SJCRH30 (cell line): ENCODE measurements around the gene GABPB1. TPM values are rescaled to one million over a fixed set of nuclear protein-coding genes. Genes with fewer than 3 reads are reported as not detected.

ENCODE experiments used
- DNase-seq, 2 experiments: peaks; one replicate each; pipeline ENCODE4 v3.0.0-alpha.2; 2015 to 2020
- H3K27ac ChIP-seq: fragments of 250-450 bp; sonication (Bioruptor Pico); 2 replicates; pipeline ENCODE4 v1.5.1; 2020; ENCODE audit warnings: mild to moderate bottlenecking, moderate library complexity
- H3K27me3 ChIP-seq: fragments of 250-450 bp; sonication (Bioruptor Pico); 2 replicates; pipeline ENCODE4 v1.5.1; 2020; ENCODE audit warnings: mild to moderate bottlenecking, moderate library complexity
- H3K36me3 ChIP-seq: fragments of 250-450 bp; sonication (Bioruptor Pico); 2 replicates; pipeline ENCODE4 v1.5.1; 2020; ENCODE audit warnings: mild to moderate bottlenecking, moderate library complexity
- H3K4me1 ChIP-seq: fragments of 250-450 bp; sonication (Bioruptor Pico); 2 replicates; pipeline ENCODE4 v1.5.1; 2020; ENCODE audit warnings: mild to moderate bottlenecking, moderate library complexity
- H3K4me3 ChIP-seq: fragments of 250-450 bp; sonication (Bioruptor Pico); 2 replicates; pipeline ENCODE4 v1.5.1; 2020; ENCODE audit warnings: mild to moderate bottlenecking, moderate library complexity
- H3K9me3 ChIP-seq: fragments of 250-450 bp; sonication (Bioruptor Pico); replicated peaks from 2 replicates; pipeline ENCODE4 v1.5.1; 2020; ENCODE audit warnings: mild to moderate bottlenecking, moderate library complexity
- total RNA-seq: library from RNA; depleted of rRNA; stranded (reverse); fragments of >200 nt; shearing (Covaris generic); gene quantifications from 2 replicates; pipeline ENCODE4 v1.2.3, GENCODE V29; 2014

The GABPB1 gene
- total RNA-seq, 1 experiment from 2014 or later: 41.4 TPM

DNA sequence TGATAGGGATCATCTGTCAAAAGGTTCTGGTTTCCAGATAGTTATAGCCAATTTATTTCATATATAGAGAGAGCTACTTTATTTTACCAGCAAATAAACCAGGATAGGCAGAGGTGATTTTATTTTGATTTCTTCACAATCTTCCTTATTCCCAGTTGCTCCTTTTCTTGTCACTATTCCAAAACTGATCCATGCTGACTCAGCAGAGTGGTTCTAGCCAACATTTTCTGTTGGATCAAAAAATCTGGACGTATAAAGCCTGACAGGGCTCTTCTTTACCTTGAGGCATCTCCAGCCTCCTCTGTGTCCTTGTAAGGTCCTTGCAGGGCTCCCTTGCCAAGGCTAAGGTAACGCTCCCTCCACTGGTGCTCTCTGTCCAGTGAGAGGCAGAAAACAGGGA is 105.3 kb downstream of the GABPB1 start:
- Histone ChIP-seq H3K4me3 (no peak overlapping the region), H3K27me3 (no peaks in the 10 kb centered on the region), H3K36me3 (no peaks in the 10 kb centered on the region), H3K4me1 (peaks cover 20% of the 10 kb centered on the region), H3K9me3 (peaks cover 5% of the 10 kb centered on the region; the same call in 1 of the 2 replicates), H3K27ac (no peak overlapping the region)
- no peak for DNase-seq

DNA sequence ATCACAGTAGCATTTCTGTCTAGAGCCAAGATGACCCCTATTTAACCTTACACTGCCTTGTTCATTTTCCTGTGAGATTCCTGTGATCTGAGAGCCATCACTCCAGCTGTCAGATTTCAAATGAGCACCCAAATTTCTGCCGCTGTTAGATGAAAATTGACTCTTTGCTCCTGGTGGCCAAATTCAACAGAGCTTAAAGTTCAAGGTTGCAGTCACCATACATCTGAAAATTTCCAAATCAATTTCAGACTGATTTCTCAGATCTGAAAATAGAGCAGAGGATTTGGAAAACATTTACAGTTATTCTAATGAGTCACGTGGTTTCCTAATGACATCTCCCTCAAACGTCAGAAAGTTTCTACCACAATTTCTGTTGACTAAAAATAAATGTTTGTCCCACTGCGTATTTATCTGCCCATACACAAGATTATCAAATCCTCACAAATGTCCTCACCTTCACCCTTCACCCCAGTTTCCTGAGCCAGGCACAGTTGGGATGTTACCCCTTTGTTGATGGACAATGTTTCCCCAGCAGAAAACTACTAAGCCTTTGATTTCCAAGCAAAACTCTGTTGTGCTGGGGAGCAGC is 105.9 kb downstream of the GABPB1 start:
- no peak overlapping the region for H3K27ac ChIP-seq
- H3K27me3 ChIP-seq: no peaks in the 10 kb centered on the region
- no peak for DNase-seq
- no peaks in the 10 kb centered on the region for H3K36me3 ChIP-seq
- peaks cover 5% of the 10 kb centered on the region; the same call in 1 of the 2 replicates for H3K9me3 ChIP-seq
- peaks cover 20% of the 10 kb centered on the region for H3K4me1 ChIP-seq
- no peak overlapping the region for H3K4me3 ChIP-seq

DNA sequence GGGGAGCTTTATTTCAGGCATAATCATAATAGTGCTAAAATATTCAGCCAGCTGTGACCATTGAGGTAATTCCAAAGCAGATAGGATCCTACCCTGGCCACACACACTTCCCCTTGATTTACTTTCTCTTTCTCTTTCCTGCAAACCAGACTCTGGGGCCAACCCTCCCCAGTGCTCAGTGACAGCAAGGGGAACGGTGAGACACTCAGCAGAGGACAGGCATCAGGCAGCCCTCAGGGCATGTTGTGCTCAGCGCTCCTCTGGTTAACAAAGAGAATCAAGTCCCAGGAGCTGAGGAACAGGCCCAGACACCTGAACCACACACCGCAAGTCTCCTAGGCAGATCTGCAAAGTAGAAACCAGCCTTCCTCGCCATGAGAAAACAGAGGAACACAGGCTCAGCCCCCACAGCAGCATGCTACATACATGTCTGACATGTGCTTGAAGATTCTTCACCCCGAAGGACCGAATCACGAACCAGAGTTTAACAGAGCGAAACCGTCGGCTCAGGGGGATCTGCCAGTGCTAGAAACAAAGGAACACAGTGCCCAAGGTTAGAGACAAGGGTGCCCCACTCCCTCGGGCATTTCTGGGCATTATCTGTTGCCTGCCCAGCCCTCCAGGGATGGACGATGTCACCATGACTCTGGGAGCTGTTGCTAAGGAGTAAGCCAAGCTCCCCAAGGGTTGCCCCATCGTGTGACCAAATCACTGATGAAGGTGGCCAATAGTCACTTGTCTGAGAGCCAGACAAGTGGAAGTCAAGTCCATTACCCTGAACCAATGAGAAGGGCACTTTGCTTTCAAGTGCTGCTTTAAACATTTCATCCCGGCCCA is 107.0 kb downstream of the GABPB1 start:
- H3K4me1 ChIP-seq: peaks cover 20% of the 10 kb centered on the region
- H3K27me3 ChIP-seq: no peaks in the 10 kb centered on the region
- no peak overlapping the region for H3K27ac ChIP-seq
- H3K9me3 ChIP-seq: peaks cover 5% of the 10 kb centered on the region; the same call in 1 of the 2 replicates
- DNase-seq: no peak
- no peak overlapping the region for H3K4me3 ChIP-seq
- no peaks in the 10 kb centered on the region for H3K36me3 ChIP-seq

DNA sequence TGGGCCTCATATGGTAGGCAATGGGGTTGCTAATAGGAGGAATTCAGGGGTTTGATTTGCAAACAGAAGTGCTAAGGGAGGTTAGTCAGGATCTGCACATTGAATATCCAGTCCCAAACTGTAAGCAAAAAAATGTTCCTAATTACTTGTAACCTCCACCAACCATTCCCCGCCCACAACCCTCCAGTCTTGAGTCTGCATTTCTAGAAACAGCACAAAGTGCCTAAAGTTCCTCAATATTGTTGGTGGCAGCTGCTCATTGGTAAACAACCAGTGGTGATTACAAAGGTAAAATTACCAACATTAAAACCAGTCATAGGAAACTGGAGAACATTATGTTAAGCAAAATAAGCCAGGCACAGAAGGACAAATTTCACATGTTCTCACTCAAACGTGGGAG is 108.4 kb downstream of the GABPB1 start:
- Histone ChIP-seq H3K4me1 (peaks cover 9% of the 10 kb centered on the region), H3K4me3 (no peak overlapping the region), H3K27me3 (no peaks in the 10 kb centered on the region), H3K27ac (no peak overlapping the region), H3K36me3 (no peaks in the 10 kb centered on the region), H3K9me3 (peaks cover 5% of the 10 kb centered on the region; the same call in 1 of the 2 replicates)
- no peak for DNase-seq

DNA sequence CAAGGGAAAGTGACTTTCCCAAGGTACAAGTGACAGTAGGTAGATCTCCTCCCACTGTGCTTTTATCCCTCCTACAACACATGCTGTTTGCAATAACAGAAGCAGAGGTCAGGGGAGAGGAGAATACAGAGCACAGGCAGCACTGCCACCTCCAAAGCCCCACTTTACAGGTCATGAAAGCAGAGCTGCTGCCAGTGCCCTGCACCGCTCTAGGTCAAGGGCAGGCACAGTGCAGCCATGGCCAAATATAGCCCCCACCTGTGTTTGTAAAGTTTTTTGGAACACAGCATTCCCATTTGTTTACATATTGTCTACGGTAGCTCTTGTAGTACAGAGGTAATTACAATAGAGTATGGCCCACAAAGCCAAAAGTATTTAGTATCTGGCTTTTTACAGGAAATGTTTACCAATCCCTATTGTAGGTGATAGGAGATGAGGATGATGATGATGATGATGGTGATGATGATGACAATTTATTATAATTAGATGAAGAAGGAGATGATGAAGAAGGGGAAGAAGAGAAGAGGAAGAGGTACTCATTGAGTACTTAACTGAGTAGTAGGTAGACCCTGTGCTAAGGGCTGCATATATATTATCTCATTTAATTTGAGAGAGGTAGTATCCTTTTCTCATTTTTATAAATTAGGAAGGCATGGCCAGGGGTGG is 109.9 kb downstream of the GABPB1 start:
- no peak overlapping the region for H3K4me3 ChIP-seq
- H3K9me3 ChIP-seq: no peaks in the 10 kb centered on the region; the same call in 1 of the 2 replicates
- no peak for DNase-seq
- no peak overlapping the region for H3K27ac ChIP-seq
- no peaks in the 10 kb centered on the region for H3K4me1 ChIP-seq
- no peaks in the 10 kb centered on the region for H3K27me3 ChIP-seq
- no peaks in the 10 kb centered on the region for H3K36me3 ChIP-seq

DNA sequence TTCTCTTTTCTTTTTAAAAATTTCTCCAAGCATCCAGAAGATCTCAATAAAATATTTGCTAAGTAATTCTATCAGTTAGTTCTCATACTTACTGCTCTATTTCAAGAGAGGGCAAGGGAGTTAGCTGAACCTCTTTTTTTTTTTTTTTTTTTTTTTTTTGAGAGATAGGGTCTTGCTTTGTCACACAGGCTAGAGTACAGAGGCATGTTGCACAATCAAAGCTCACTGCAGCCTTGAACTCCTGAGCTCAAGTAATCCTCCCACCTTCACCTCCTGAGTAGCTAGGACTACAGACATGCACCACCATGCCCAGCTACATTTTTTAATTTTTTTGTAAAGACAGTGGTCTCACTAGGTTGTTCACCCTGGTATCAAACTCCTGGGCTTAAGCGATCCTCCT is 110.8 kb downstream of the GABPB1 start:
- H3K27ac ChIP-seq: no peak overlapping the region
- no peak overlapping the region for H3K4me3 ChIP-seq
- H3K27me3 ChIP-seq: no peaks in the 10 kb centered on the region
- H3K36me3 ChIP-seq: no peaks in the 10 kb centered on the region
- DNase-seq: no peak
- H3K9me3 ChIP-seq: no peaks in the 10 kb centered on the region; the same call in 1 of the 2 replicates
- no peaks in the 10 kb centered on the region for H3K4me1 ChIP-seq

DNA sequence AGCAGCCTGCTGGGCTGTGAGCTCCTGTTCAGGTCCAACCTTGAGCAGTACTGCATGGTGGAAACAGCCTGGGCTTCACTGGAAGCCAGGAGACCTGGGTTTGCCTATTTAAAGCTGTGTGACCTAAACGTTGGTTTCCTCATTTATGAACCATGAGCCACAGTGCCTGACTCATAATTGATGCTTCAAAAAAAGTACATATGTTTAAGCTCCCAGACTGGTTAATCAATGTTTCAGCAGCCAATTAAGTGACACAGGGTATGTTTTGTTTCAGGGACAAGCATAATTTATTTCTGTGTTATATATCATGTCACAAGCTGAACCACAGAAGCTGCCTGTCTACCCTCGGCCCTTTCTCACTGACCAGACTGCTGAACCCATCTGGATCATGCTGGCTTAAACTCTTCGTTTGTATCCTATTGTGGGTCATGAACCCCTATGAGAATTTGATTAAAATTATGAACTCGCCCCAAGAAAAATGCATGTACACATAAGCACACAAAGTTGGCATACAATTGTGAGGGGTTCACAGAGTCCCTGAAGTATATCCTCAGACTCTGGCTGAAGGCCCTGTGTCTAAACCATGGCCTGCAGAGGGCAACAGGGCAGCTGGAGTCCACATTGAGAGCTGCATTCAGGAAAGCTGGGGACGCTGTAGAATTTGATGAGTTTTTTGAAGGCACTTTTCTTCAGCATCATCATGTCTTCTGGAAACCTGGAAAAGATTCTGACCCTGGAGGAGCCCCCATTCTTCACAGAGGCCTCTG is 113.1 kb downstream of the GABPB1 start:
- Histone ChIP-seq H3K27me3 (no peaks in the 10 kb centered on the region), H3K9me3 (no peaks in the 10 kb centered on the region; the same call in 1 of the 2 replicates), H3K27ac (no peak overlapping the region), H3K4me3 (no peak overlapping the region), H3K36me3 (no peaks in the 10 kb centered on the region), H3K4me1 (no peaks in the 10 kb centered on the region)
- DNase-seq: no peak

DNA sequence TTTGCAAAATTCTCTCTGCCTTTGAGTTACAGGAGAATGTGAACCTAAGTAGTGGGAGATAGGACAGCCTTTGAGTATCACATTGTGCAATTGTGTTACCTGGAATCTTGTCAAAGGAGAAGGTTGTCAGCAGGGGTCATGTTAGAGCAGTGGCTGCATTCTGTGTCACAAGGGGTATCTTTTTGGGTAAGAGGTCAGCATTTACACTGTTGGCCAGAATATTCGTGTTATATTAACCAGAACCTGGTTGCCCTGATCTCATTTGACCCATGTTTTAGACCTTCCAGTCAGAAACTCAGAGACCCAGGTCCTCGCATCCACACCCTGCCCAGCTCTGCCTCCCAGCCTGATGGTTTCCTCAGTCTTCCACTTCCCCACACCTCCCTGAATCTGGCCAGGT is 116.7 kb downstream of the GABPB1 start:
- Histone ChIP-seq H3K9me3 (no peaks in the 10 kb centered on the region), H3K27me3 (no peaks in the 10 kb centered on the region), H3K27ac (no peak overlapping the region), H3K4me1 (no peaks in the 10 kb centered on the region), H3K36me3 (no peaks in the 10 kb centered on the region), H3K4me3 (no peak overlapping the region)
- no peak for DNase-seq

DNA sequence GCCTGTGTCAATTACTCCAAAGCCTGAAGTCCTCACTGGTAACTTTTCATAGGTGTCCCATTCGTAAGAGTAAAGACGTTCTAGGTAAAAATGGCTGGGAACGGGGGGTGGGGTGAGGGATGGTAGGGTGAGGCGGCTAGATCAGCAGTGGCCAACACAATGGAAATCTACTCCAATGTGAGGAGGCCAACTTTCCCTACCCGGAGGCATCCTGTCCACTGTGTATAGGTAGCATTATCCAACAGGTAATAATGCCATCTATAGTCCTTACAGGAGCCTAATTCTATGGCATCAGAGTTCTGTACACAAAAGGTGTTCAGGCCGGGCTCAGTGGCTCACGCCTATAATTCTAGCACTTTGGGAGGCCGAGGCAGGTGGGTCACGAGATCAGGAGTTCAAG is 118.6 kb downstream of the GABPB1 start:
- no peak for DNase-seq
- Histone ChIP-seq H3K4me3 (no peak overlapping the region), H3K9me3 (no peaks in the 10 kb centered on the region), H3K27me3 (no peaks in the 10 kb centered on the region), H3K36me3 (no peaks in the 10 kb centered on the region), H3K27ac (no peak overlapping the region), H3K4me1 (no peaks in the 10 kb centered on the region)

DNA sequence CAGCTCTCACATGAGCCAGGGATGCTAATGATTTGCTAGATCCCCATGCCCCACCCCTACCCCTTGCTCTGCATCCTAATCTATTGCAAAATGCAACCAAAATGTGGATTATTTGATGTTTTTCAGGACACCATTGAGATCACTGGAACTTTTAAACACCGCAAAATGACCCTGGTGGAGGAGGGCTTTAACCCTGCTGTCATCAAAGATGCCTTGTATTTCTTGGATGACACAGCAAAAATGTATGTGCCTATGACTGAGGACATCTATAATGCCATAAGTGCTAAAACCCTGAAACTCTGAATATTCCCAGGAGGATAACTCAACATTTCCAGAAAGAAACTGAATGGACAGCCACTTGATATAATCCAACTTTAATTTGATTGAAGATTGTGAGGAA is 119.2 kb downstream of the GABPB1 start:
- Histone ChIP-seq H3K27me3 (no peaks in the 10 kb centered on the region), H3K4me3 (no peak overlapping the region), H3K27ac (no peak overlapping the region), H3K4me1 (no peaks in the 10 kb centered on the region), H3K9me3 (no peaks in the 10 kb centered on the region), H3K36me3 (no peaks in the 10 kb centered on the region)
- no peak for DNase-seq

DNA sequence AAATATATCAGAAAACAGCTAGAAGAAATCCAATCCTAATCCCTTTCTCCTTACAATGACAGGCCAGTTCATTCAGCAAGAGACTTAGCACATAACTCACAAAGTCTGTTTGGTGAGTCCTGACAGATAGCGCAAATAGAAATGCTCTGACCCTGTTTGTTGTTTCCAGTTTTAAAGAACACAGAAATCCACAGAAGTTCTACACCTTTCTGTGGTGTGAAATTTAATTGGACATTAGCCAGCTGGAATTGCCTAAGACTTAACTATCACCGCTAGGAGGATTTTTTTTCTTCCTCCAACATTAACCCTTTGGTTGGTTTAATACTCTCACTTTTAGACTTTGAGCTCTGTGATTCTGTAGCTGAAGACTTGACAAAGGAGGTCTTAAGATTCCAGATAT is 120.2 kb downstream of the GABPB1 start:
- no peaks in the 10 kb centered on the region for H3K9me3 ChIP-seq
- H3K27me3 ChIP-seq: no peaks in the 10 kb centered on the region
- no peaks in the 10 kb centered on the region for H3K36me3 ChIP-seq
- H3K27ac ChIP-seq: no peak overlapping the region
- no peak overlapping the region for H3K4me3 ChIP-seq
- DNase-seq: no peak
- no peaks in the 10 kb centered on the region for H3K4me1 ChIP-seq

DNA sequence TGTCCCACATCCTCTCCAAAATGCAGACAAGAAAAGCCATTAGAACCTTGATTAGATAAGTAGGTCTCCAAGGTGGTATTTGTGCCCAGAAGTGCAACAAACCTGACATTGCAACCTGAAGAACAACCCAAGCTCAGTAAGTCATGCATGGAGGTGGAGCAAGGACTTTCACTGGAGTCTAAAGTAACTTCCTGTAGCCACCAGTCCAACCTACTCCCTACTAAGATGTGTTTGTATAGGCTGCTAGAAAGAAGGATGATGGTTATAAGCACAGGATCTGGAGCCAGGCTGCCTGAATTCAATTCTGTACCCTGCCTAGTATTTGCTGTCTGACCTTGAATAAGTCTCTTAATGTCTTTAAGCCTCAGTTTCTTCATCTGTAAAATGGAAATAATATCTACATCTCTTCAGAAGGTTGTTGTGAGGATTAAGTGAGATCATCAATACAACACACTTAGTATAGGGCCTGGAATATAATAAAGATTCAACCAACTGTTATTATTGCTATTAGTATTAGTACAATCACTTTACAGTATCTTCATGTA is 121.7 kb downstream of the GABPB1 start:
- H3K27ac ChIP-seq: no peak overlapping the region
- H3K36me3 ChIP-seq: no peaks in the 10 kb centered on the region
- no peaks in the 10 kb centered on the region for H3K27me3 ChIP-seq
- H3K9me3 ChIP-seq: no peaks in the 10 kb centered on the region
- DNase-seq: no peak
- no peak overlapping the region for H3K4me3 ChIP-seq
- H3K4me1 ChIP-seq: no peaks in the 10 kb centered on the region; the same call in 1 of the 2 replicates

DNA sequence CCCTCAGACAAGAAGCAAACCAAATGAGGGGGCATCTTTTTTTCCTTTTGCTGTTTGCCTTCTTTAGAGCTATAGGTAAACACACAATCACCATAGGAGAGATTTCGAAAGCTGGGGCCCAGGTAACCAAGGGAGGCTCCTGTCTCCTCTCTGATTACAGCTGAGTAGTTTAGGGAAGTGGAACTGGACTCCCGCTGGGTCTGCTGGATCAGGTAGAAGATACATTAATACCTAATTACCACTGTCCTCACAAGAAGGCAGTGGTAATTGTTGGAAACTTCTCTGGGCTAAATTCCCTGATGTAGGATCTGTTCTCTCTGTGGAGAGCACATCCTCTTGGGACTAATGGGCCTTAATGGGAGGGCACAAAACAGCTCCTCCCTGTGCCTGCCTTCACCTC is 122.2 kb downstream of the GABPB1 start:
- Histone ChIP-seq H3K9me3 (no peaks in the 10 kb centered on the region), H3K27me3 (no peaks in the 10 kb centered on the region), H3K4me3 (no peak overlapping the region), H3K27ac (no peak overlapping the region), H3K4me1 (no peaks in the 10 kb centered on the region; the same call in 1 of the 2 replicates), H3K36me3 (no peaks in the 10 kb centered on the region)
- DNase-seq: no peak

DNA sequence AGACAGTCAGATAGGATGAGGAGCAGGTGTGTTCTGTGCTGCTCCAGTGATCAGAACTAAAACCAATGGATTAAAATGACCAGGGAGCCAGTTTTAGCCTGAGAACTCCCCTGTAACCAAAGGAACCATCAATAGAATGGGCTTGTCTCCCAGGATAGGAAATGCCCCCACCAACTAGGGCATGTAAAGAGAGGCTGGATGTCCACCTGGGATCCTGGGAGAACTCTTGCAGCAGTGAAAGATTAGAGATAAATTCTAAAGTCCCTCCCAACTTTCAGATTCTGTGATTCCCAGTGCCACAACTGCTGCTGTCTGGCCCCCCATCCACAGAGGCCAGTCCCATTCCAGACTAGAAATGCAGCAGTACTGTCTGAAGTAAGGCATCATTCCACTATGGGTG is 123.2 kb downstream of the GABPB1 start:
- DNase-seq: no peak
- Histone ChIP-seq H3K27me3 (no peaks in the 10 kb centered on the region), H3K4me3 (no peak overlapping the region), H3K9me3 (no peaks in the 10 kb centered on the region), H3K36me3 (no peaks in the 10 kb centered on the region), H3K27ac (no peak overlapping the region), H3K4me1 (peaks cover 8% of the 10 kb centered on the region)
